ENCODE results near the gene ACSS1.

ACSS1 gene

GRCh38 chr20:25058847-25059810 lies 1.2 kb upstream of the ACSS1 start:
- DNase-seq = peak; percentile 59

GRCh38 chr20:25057234-25058050 lies 497 bp downstream of the ACSS1 start:
- DNase-seq = peak; percentile 78

- no peak for DNase-seq
Measured at GRCh38 chr20:25056690-25057233, 1.2 kb downstream of the ACSS1 start.

GRCh38 chr20:25055711-25056495 lies 2.0 kb downstream of the ACSS1 start:
- DNase-seq = peak; percentile 84

GRCh38 chr20:25054995-25055629 lies 2.8 kb downstream of the ACSS1 start:
- peak; percentile 63 for DNase-seq

- DNase-seq = no peak
Measured at GRCh38 chr20:25054096-25054820, 3.7 kb downstream of the ACSS1 start.

GRCh38 chr20:25053255-25054031 lies 4.5 kb downstream of the ACSS1 start:
- no peak for DNase-seq

- DNase-seq = no peak
Measured at GRCh38 chr20:25052255-25053194, 5.4 kb downstream of the ACSS1 start.

- no peak for DNase-seq
Measured at GRCh38 chr20:25051386-25052155, 6.4 kb downstream of the ACSS1 start.

- no peak for DNase-seq
Measured at GRCh38 chr20:25050501-25051350, 7.2 kb downstream of the ACSS1 start.

- DNase-seq = no peak
Measured at GRCh38 chr20:25050082-25050481, 7.9 kb downstream of the ACSS1 start.

GRCh38 chr20:25049261-25050060 lies 8.5 kb downstream of the ACSS1 start:
- no peak for DNase-seq

GRCh38 chr20:25048519-25048952 lies 9.4 kb downstream of the ACSS1 start:
- DNase-seq = no peak

GRCh38 chr20:25047766-25048165 lies 10.2 kb downstream of the ACSS1 start:
- DNase-seq = no peak

- DNase-seq = no peak
Measured at GRCh38 chr20:25046736-25047666, 10.9 kb downstream of the ACSS1 start.
